GM12872 (cell line): ENCODE measurements around the gene ADGRG7.

Experiments used
- TF ChIP-seq, protein P1 (sequence below): IDR thresholded peaks from 3 replicates; pipeline ENCODE4 v1.5.1; 2011; ENCODE audit warnings: low read depth, mild to moderate bottlenecking, low read length, moderate library complexity; ENCODE audit not compliant: insufficient read depth

Gene ADGRG7

GRCh38 chr3:100650651-100651619 is 41.5 kb downstream of the ADGRG7 start:
- TF ChIP-seq, protein P1, sequence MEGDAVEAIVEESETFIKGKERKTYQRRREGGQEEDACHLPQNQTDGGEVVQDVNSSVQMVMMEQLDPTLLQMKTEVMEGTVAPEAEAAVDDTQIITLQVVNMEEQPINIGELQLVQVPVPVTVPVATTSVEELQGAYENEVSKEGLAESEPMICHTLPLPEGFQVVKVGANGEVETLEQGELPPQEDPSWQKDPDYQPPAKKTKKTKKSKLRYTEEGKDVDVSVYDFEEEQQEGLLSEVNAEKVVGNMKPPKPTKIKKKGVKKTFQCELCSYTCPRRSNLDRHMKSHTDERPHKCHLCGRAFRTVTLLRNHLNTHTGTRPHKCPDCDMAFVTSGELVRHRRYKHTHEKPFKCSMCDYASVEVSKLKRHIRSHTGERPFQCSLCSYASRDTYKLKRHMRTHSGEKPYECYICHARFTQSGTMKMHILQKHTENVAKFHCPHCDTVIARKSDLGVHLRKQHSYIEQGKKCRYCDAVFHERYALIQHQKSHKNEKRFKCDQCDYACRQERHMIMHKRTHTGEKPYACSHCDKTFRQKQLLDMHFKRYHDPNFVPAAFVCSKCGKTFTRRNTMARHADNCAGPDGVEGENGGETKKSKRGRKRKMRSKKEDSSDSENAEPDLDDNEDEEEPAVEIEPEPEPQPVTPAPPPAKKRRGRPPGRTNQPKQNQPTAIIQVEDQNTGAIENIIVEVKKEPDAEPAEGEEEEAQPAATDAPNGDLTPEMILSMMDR = 0 out of 3 replicates have a peak, but pooled peaks have one; percentile 12

DNA sequence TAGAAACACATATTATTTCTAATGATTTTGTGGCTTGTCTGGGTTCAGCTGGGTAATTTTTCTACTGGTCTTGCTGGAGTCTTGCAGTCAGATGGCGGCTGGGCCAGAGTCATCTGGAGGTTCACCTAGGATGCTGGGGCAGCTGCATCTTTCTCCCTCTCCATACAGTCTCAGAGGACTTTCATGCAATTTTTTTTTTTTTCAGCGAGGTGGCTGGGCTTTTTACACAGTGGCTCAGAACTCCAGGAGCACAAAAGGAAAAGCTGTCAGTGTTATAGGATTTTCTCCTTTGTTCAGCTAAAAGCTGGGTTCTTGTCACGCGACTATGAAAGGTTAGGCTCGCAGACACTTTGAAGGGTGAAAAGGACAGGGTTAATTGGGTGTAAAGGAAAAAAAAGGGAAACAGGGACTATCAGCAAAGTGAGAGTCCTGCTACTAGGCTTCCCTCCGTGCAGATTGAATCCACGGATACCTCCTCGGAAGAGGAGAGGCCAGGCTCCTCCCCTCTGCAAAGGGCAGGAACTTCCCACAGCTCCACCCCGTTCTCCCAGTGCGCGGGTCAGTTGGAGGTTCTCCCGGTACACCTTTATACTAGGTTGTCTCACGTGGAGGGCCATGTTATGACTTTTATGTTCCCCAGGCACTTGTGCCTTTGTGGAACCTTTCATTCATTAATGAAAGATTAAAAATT is 44.3 kb downstream of the ADGRG7 start:
- TF ChIP-seq, protein P1 = no peak

DNA sequence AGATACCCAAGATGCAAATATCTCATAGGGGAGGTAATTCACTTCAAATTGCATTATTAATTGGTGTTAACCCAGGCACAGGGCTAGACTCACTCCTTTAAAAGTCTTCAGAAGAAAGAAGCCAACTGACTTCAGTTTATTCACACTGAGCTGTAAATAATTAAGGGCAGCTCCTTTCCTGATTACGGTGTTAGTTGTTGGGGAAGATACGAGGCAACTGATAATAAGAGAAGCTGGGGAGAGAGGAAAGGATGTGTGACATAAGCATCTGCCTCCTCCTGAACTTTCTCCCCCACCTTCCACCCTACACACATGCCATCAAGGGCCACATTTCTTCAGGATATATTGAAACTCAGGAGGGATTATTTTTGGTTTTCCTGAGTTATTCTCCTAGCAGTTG is 47.5 kb downstream of the ADGRG7 start:
- TF ChIP-seq, protein P1 = no peak

GRCh38 chr3:100662113-100662823 is 52.9 kb downstream of the ADGRG7 start:
- TF ChIP-seq, protein P1 = no peak

- TF ChIP-seq, protein P1 = no peak
Observed at GRCh38 chr3:100665230-100665629, 55.8 kb downstream of the ADGRG7 start.

DNA sequence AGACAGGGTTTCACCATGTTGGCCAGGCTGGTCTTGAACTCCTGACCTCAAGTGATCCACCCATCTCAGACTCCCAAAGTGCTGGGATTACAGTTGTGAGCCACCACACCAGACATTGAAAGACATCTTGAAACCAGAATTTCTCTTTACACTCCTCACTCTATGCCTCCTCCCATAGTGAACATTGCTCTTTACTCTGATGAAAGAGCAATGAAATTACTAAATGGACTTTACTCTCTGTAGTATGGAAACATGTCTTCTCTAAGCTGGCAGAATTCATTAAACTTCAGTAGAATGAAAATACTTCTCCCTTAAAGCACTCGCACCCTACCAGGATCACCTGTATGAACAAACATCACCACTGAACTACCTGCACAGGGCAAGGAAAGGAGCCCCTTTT is 72.1 kb downstream of the ADGRG7 start:
- TF ChIP-seq, protein P1 = no peak
